Natural killer cell (primary cell): ENCODE data around the gene FOXJ2. TPM values are rescaled to one million over a fixed set of nuclear protein-coding genes. Genes with fewer than 3 reads are reported as not detected.
"Not testable (repeated sequence)": the region's sequence is repeated elsewhere in the genome, so short reads cannot be mapped to it uniquely, and the experiment has no call there.

Source experiments
- ATAC-seq, 3 donors: fragments of 150-1000 bp in 2 of 3; fragments of 200-7000 bp in 1 of 3; cut with Tn5 transposase; 1 replicate in 1 of 3; 2 replicates in 2 of 3; pipeline ENCODE4 v1.10.0; 2021; ENCODE audit warnings: mild to moderate bottlenecking in 2 of 3, moderate library complexity in 2 of 3
- DNase-seq, 2 donors: peaks; one replicate each; pipeline versions ENCODE4 v3.0.0 to v3.0.0-alpha.2; 2013 to 2021; ENCODE audit warnings: mixed read lengths in 1 of 2
- H3K27ac ChIP-seq: one replicate; pipeline ENCODE4 v1.5.1; 2013; ENCODE audit warnings: mild to moderate bottlenecking, low read length
- H3K27me3 ChIP-seq: one replicate; pipeline ENCODE4 v1.6.1; 2013; ENCODE audit warnings: low read length; ENCODE audit not compliant: control insufficient read depth, insufficient read depth
- H3K36me3 ChIP-seq: one replicate; pipeline ENCODE4 v1.6.1; 2013; ENCODE audit warnings: low read length; ENCODE audit not compliant: control insufficient read depth, insufficient read depth
- H3K4me1 ChIP-seq: one replicate; pipeline ENCODE4 v1.6.1; 2013; ENCODE audit warnings: low read length; ENCODE audit not compliant: control insufficient read depth, insufficient read depth
- H3K4me3 ChIP-seq: one replicate; pipeline ENCODE4 v1.5.1; 2013; ENCODE audit warnings: low read length
- H3K9me3 ChIP-seq: one replicate; pipeline ENCODE4 v1.6.1; 2013; ENCODE audit warnings: low read length; ENCODE audit not compliant: control insufficient read depth, insufficient read depth
- H3K27ac Mint-ChIP-seq, 2 donors: one replicate each; pipeline ENCODE4 v1.8.0; 2022; ENCODE audit warnings: mild to moderate bottlenecking in 2 of 2, mixed read lengths in 2 of 2, moderate library complexity in 1 of 2
- H3K27me3 Mint-ChIP-seq, 2 donors: one replicate each; pipeline ENCODE4 v1.8.0; 2022; ENCODE audit warnings: low read depth in 2 of 2, mixed read lengths in 2 of 2
- H3K36me3 Mint-ChIP-seq: one replicate; pipeline ENCODE4 v1.8.0; 2022; ENCODE audit warnings: mixed read lengths
- H3K4me1 Mint-ChIP-seq, 2 donors: one replicate each; pipeline ENCODE4 v1.8.0; 2022; ENCODE audit warnings: mixed read lengths in 2 of 2
- H3K4me3 Mint-ChIP-seq: one replicate; pipeline ENCODE4 v1.8.0; 2022; ENCODE audit warnings: mild to moderate bottlenecking, moderate library complexity, mixed read lengths
- H3K9me3 Mint-ChIP-seq, 2 donors: one replicate each; pipeline ENCODE4 v1.8.0; 2022; ENCODE audit warnings: mixed read lengths in 2 of 2
- WGBS: methylation state at CpG from one replicate; pipeline ENCODE4 v1.1.7; 2013; ENCODE audit warnings: missing lambda C conversion rate; ENCODE audit not compliant: insufficient coverage; 5-methylcytosine and 5-hydroxymethylcytosine counted together
- intact Hi-C: fragments of 100-400 bp; cut with micrococcal nuclease; formaldehyde crosslinking; loops from one replicate; pipeline ENCODE4 v1.14.2; 2022
- total RNA-seq, 4 donors: library from RNA; stranded (reverse); fragments of 120-200 nt in 1 of 4; gene quantifications; one replicate each; pipeline versions ENCODE4 v1.2.3 to v1.2.4, GENCODE V29; 2013 to 2022
- TF ChIP-seq, protein P1 (sequence below): fragments of 200-600 bp; IDR thresholded peaks from one replicate; pipeline ENCODE4 v1.8.0; 2022; ENCODE audit warnings: antibody characterized with exemption

The FOXJ2 gene
- total RNA-seq, 3 donors from 2014 or later (not counting 1 experiment from before 2014, with no cell fraction given), result 27.8 to 28.5 (median 28.4) TPM

- no peaks in the 10 kb centered on the region for H3K27me3 ChIP-seq
- H3K4me3 ChIP-seq, result no peak overlapping the region
- intact Hi-C loops, result no loop called here
- WGBS, result 99% methylated on average over 13 of the region's 15 CpGs
- Mint-ChIP-seq H3K36me3 (peaks cover 7% of the 10 kb centered on the region), H3K4me1 (peaks cover 23 to 29% of the 10 kb centered on the region in 2 donors), H3K4me3 (peak overlapping the region; percentile 35), H3K27me3 (no peaks in the 10 kb centered on the region), H3K27ac (peak overlapping the region; percentile 100), H3K9me3 (no peaks in the 10 kb centered on the region)
- ATAC-seq (no peak), DNase-seq (no peak)
- TF ChIP-seq, protein P1, sequence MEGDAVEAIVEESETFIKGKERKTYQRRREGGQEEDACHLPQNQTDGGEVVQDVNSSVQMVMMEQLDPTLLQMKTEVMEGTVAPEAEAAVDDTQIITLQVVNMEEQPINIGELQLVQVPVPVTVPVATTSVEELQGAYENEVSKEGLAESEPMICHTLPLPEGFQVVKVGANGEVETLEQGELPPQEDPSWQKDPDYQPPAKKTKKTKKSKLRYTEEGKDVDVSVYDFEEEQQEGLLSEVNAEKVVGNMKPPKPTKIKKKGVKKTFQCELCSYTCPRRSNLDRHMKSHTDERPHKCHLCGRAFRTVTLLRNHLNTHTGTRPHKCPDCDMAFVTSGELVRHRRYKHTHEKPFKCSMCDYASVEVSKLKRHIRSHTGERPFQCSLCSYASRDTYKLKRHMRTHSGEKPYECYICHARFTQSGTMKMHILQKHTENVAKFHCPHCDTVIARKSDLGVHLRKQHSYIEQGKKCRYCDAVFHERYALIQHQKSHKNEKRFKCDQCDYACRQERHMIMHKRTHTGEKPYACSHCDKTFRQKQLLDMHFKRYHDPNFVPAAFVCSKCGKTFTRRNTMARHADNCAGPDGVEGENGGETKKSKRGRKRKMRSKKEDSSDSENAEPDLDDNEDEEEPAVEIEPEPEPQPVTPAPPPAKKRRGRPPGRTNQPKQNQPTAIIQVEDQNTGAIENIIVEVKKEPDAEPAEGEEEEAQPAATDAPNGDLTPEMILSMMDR, result no peak
- H3K9me3 ChIP-seq, result no peaks in the 10 kb centered on the region
- no peaks in the 10 kb centered on the region for H3K36me3 ChIP-seq
- peaks cover 26% of the 10 kb centered on the region for H3K4me1 ChIP-seq
- no peak overlapping the region for H3K27ac ChIP-seq
Measured at GRCh38 chr12:8028267-8028666, 4.2 kb upstream of the FOXJ2 start.

DNA sequence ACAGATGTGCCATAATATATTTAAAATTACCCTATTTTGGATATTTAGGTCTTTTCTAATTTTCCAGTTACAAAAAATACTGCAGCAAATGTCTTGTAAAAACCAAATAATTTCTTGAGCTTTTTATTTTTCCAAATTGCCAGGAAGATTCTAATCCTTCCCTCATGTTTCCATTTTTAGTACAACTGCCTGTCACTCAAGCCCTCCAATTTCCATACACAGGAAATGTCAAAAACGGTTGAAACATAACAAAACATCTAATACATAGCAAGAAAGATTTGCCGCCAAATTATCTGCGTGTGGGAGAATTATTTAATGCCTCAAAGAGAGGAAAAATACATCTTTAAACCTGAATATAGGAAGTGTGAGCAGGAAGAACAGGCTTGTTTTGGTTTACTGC is 2.3 kb upstream of the FOXJ2 start:
- intact Hi-C loops, result no loop called here
- Mint-ChIP-seq H3K4me1 (peaks cover 41 to 48% of the 10 kb centered on the region in 2 donors), H3K9me3 (no peaks in the 10 kb centered on the region), H3K27me3 (no peaks in the 10 kb centered on the region), H3K36me3 (peaks cover 7% of the 10 kb centered on the region), H3K4me3 (peak overlapping the region; percentile 37), H3K27ac (no peak overlapping the region)
- Histone ChIP-seq H3K27ac (no peak overlapping the region), H3K27me3 (no peaks in the 10 kb centered on the region), H3K36me3 (no peaks in the 10 kb centered on the region), H3K4me1 (peaks cover 46% of the 10 kb centered on the region), H3K4me3 (no peak overlapping the region), H3K9me3 (no peaks in the 10 kb centered on the region)
- WGBS, result 80% methylated on average over 1 of the region's 3 CpGs
- DNase-seq, result no peak
- TF ChIP-seq, protein P1, result no peak
- ATAC-seq, result no peak

GRCh38 chr12:8031017-8031416 is 1.5 kb upstream of the FOXJ2 start:
- H3K36me3 ChIP-seq, H3K27ac ChIP-seq, H3K27me3 ChIP-seq, H3K36me3 Mint-ChIP-seq, H3K4me3 Mint-ChIP-seq, intact Hi-C loops, H3K9me3 Mint-ChIP-seq, H3K4me3 ChIP-seq, H3K27me3 Mint-ChIP-seq, DNase-seq, ATAC-seq, H3K9me3 ChIP-seq: not testable (repeated sequence)
- peak overlapping the region in 1 of 2 donors; percentile 74 for H3K27ac Mint-ChIP-seq
- peaks cover 49 to 56% of the 10 kb centered on the region in 2 donors for H3K4me1 Mint-ChIP-seq
- 98% methylated on average over 23 of the region's 23 CpGs for WGBS
- peaks cover 46% of the 10 kb centered on the region for H3K4me1 ChIP-seq

DNA sequence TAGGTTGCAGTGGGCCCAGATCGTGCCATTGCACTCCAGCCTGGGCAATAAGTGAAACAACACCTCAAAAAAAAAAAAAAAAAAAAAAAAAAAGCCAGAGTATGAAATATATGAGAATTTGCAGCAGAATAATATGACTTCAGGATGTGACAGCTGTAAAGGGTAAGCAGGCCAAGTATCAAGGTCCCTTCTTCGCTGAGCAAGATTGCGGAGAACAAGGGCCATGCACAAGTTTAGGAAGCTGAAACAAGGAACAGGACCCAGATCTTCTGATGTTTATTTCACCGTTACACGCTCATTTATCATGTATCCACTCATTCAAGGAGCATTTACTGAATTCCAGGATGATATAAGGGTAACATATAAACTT is 659 bp upstream of the FOXJ2 start:
- H3K9me3 Mint-ChIP-seq, result no peaks in the 10 kb centered on the region
- ATAC-seq, result no peak
- intact Hi-C loops, result no loop called here

More for the DNA sequence above, 659 bp upstream of the FOXJ2 start:
- H3K27ac ChIP-seq, result peak overlapping the region; percentile 67
- H3K4me1 ChIP-seq, result peaks cover 47% of the 10 kb centered on the region
- H3K27me3 Mint-ChIP-seq, result no peaks in the 10 kb centered on the region
- peak overlapping the region; percentile 89 for H3K4me3 Mint-ChIP-seq
- H3K27me3 ChIP-seq, result no peaks in the 10 kb centered on the region
- no peaks in the 10 kb centered on the region for H3K9me3 ChIP-seq
- DNase-seq, result peak in 1 of 2 donors; percentile 43
- TF ChIP-seq, protein P1, result no peak
- 92% methylated on average over 2 of the region's 5 CpGs for WGBS
- no peaks in the 10 kb centered on the region for H3K36me3 Mint-ChIP-seq
- peaks cover 49 to 56% of the 10 kb centered on the region in 2 donors for H3K4me1 Mint-ChIP-seq
- peak overlapping the region; percentile 74 to 84 for H3K27ac Mint-ChIP-seq
- no peaks in the 10 kb centered on the region for H3K36me3 ChIP-seq
- H3K4me3 ChIP-seq, result peak overlapping the region; percentile 54
